GM12878 (cell line): ENCODE results near the gene LMTK2. TPM values are rescaled to one million over a fixed set of nuclear protein-coding genes. Genes with fewer than 3 reads are reported as not detected.

Experiments used
- ATAC-seq: fragments of 200-7000 bp; cut with Tn5 transposase; 3 replicates; pipeline ENCODE4 v1.9.1; 2020; ENCODE audit warnings: mild to moderate bottlenecking, moderate library complexity
- BruUV-seq: library from RNA; stranded (reverse); fragments of 400-500 nt; replicated peaks from 2 replicates; lab custom pipeline; 2021; lab: Mats Ljungman, UMichigan
- CTCF ChIA-PET: fragments of 300-600 bp; sonication (Branson Sonifier 250); formaldehyde crosslinking; extraction: SDS; loops from one replicate; lab custom pipeline; 2021; ENCODE audit warnings: inconsistent platforms; lab: Yijun Ruan, JAX
- POLR2A ChIA-PET: fragments of 350-600 bp; formaldehyde crosslinking; extraction: SDS; loops from one replicate; lab custom pipeline; 2021; ENCODE audit warnings: inconsistent platforms; lab: Charles Lee
- RAD21 ChIA-PET: fragments of 300-600 bp; sonication (Branson Sonifier 250); formaldehyde crosslinking; loops from one replicate; lab custom pipeline; 2023; ENCODE audit warnings: antibody characterized with exemption; ENCODE audit not compliant: unreplicated experiment; lab: Charles Lee
- SMC1A ChIA-PET: fragments of 300-600 bp; sonication (Branson Sonifier 250); formaldehyde crosslinking; loops from one replicate; lab custom pipeline; 2023; ENCODE audit not compliant: unreplicated experiment, uncharacterized antibody; lab: Charles Lee
- DNase-seq: peaks from one replicate; pipeline ENCODE4 v3.0.0-alpha.2; 2011; ENCODE audit warnings: low read depth, low spot score
- FAIRE-seq: peaks from 3 replicates; lab custom pipeline; 2011; peaks lifted over from hg19 to GRCh38; lab: Jason Lieb, UNC
- H2AFZ ChIP-seq: 2 replicates; pipeline ENCODE4 v1.6.0; 2011; ENCODE audit warnings: low read depth, low read length, control low read depth; ENCODE audit not compliant: control insufficient read depth
- H3K27ac ChIP-seq: 2 replicates; pipeline ENCODE4 v1.5.1; 2011; ENCODE audit warnings: control low read depth; ENCODE audit not compliant: control insufficient read depth, insufficient read depth
- H3K27me3 ChIP-seq, 2 experiments: replicated peaks in 1 of 2; 2 replicates each; pipeline versions ENCODE4 v1.6.0 to v1.6.1; 2011; ENCODE audit warnings: low read length in 1 of 2; ENCODE audit not compliant: control insufficient read depth in 2 of 2, insufficient read depth in 2 of 2
- H3K36me3 ChIP-seq, 2 experiments: 2 replicates each; pipeline ENCODE4 v1.5.1; 2011; ENCODE audit warnings: low read length in 1 of 2; ENCODE audit not compliant: control insufficient read depth in 2 of 2, insufficient read depth in 2 of 2
- H3K4me1 ChIP-seq: 2 replicates; pipeline ENCODE4 v1.6.1; 2011; ENCODE audit warnings: mild to moderate bottlenecking, low read length, moderate library complexity, mixed read lengths; ENCODE audit not compliant: control insufficient read depth, insufficient read depth
- H3K4me2 ChIP-seq: 2 replicates; pipeline ENCODE4 v1.6.0; 2011; ENCODE audit warnings: control low read depth; ENCODE audit not compliant: control insufficient read depth, insufficient read depth
- H3K4me3 ChIP-seq: fragments of 200-600 bp; sonication (generic); 2 replicates; pipeline ENCODE4 v1.5.1; 2016
- H3K79me2 ChIP-seq: 2 replicates; pipeline ENCODE4 v1.6.0; 2011; ENCODE audit warnings: low read length; ENCODE audit not compliant: control insufficient read depth, insufficient read depth
- H3K9ac ChIP-seq: 2 replicates; pipeline ENCODE4 v1.8.0; 2011; ENCODE audit warnings: low read length, control low read depth, mixed read lengths; ENCODE audit not compliant: control insufficient read depth, insufficient read depth
- H3K9me3 ChIP-seq: replicated peaks from 3 replicates; pipeline ENCODE4 v1.5.1; 2011; ENCODE audit warnings: mild to moderate bottlenecking, low read length; ENCODE audit not compliant: control insufficient read depth, insufficient read depth
- H4K20me1 ChIP-seq: 2 replicates; pipeline ENCODE4 v1.6.0; 2011; ENCODE audit not compliant: control insufficient read depth, insufficient read depth
- HDAC2 ChIP-seq: fragments of 200-600 bp; sonication (generic); IDR thresholded peaks from 2 replicates; pipeline ENCODE4 v1.6.1; 2017
- KAT2A ChIP-seq: conservative IDR thresholded peaks from 2 replicates; pipeline ENCODE4 v1.6.1; 2011; ENCODE audit warnings: low read depth, low read length; ENCODE audit not compliant: control insufficient read depth
- MEF2A ChIP-seq: IDR thresholded peaks from 2 replicates; pipeline ENCODE4 v1.6.1; 2011; ENCODE audit warnings: low read depth, mild to moderate bottlenecking, low read length, moderate library complexity; ENCODE audit not compliant: insufficient read depth
- MTA3 ChIP-seq: IDR thresholded peaks from 2 replicates; pipeline ENCODE4 v1.6.1; 2012; ENCODE audit warnings: low read length, inconsistent platforms, borderline replicate concordance
- MXI1 ChIP-seq: fragments of 150-350 bp; IDR thresholded peaks from 2 replicates; pipeline ENCODE4 v1.6.1; 2011; ENCODE audit warnings: low read depth, mild to moderate bottlenecking, inconsistent platforms, low read length, improper control_type of control experiment
- MYB ChIP-seq: fragments of 150-350 bp; IDR thresholded peaks from 2 replicates; pipeline ENCODE4 v1.6.1; 2014; ENCODE audit warnings: mild to moderate bottlenecking, low read depth, low read length, borderline replicate concordance
- NFYA ChIP-seq: IDR thresholded peaks from 2 replicates; pipeline ENCODE4 v1.6.1; 2011; ENCODE audit warnings: low read depth, mild to moderate bottlenecking, low read length, improper control_type of control experiment, borderline replicate concordance
- POLR2A ChIP-seq: IDR thresholded peaks from 2 replicates; pipeline ENCODE4 v1.6.1; 2011; ENCODE audit warnings: low read depth, mild to moderate bottlenecking, low read length
- SREBF1 ChIP-seq: IDR thresholded peaks from 2 replicates; pipeline ENCODE4 v1.6.1; 2012; ENCODE audit warnings: mild to moderate bottlenecking, low read length
- SUZ12 ChIP-seq: fragments of 200-600 bp; sonication (generic); IDR thresholded peaks from one replicate; pipeline ENCODE4 v1.6.1; 2018; ENCODE audit warnings: antibody characterized with exemption, mild to moderate bottlenecking; ENCODE audit not compliant: unreplicated experiment
- TCF7 ChIP-seq: IDR thresholded peaks from 2 replicates; pipeline ENCODE4 v1.6.1; 2014; ENCODE audit warnings: antibody characterized with exemption, borderline replicate concordance
- WGBS: methylation state at CpG from one replicate; pipeline ENCODE4 v1.1.6; 2016; ENCODE audit warnings: low lambda C conversion rate; ENCODE audit not compliant: insufficient replicate concordance, insufficient coverage; ENCODE audit errors: missing lambda C conversion rate; 5-methylcytosine and 5-hydroxymethylcytosine counted together
- in situ Hi-C: fragments of 300-500 bp; cut with MboI; formaldehyde crosslinking; loops from 9 replicates; pipeline ENCODE4 v1.14.3; 2018; ENCODE audit warnings: mixed read lengths
- intact Hi-C: fragments of 100-400 bp; cut with micrococcal nuclease; formaldehyde crosslinking; loops from one replicate; pipeline ENCODE4 v1.14.2; 2022; ENCODE audit not compliant: unreplicated experiment
- polyA plus RNA-seq, 11 experiments: library from polyadenylated mRNA; depleted of rRNA in 4 of 11; unstranded in 6 of 11; stranded (reverse) in 5 of 11; fragments of >200 nt; fragmentation: Nextera tagmentation in 4 of 11; fragmentation: Illumina TruSeq in 1 of 11; extraction: Ambion mirVana in 4 of 11; extraction: Trizol in 1 of 11; gene quantifications; 1 replicate in 1 of 11; 2 replicates in 10 of 11; pipeline versions ENCODE4 v1.2.1 to v1.2.3, GENCODE V29; 2011 to 2016; ENCODE audit warnings: inconsistent platforms in 2 of 11, missing spikeins in 2 of 11, low read depth in 1 of 11
- total RNA-seq, 4 experiments: library from RNA; depleted of rRNA in 3 of 4; stranded (reverse); fragments of >200 nt in 3 of 4; fragmentation: Illumina TruSeq in 1 of 4; extraction: Trizol in 1 of 4; gene quantifications; 2 replicates each; pipeline versions ENCODE4 v1.2.1 to v1.2.3, GENCODE V29; 2013 to 2021
- TF ChIP-seq, protein P1 (sequence below): fragments of 450-650 bp; IDR thresholded peaks from 2 replicates; pipeline ENCODE4 v1.6.1; 2017; ENCODE audit warnings: mild to moderate bottlenecking, moderate library complexity
- TF ChIP-seq, protein P2 (sequence below): IDR thresholded peaks from 2 replicates; pipeline ENCODE4 v1.6.1; 2012; ENCODE audit warnings: low read length, inconsistent platforms
- TF ChIP-seq, protein P3 (sequence below): fragments of 150-350 bp; IDR thresholded peaks from 2 replicates; pipeline ENCODE4 v1.6.1; 2016; ENCODE audit warnings: low read depth, low read length
- TF ChIP-seq, protein P4 (sequence below): IDR thresholded peaks from 2 replicates; pipeline ENCODE4 v1.6.1; 2012; ENCODE audit warnings: low read depth, low read length, improper control_type of control experiment

Gene LMTK2
- total and polyA plus RNA-seq, 10 of the 15 experiments (the other 5 are each of a cell fraction or from before 2014, with no cell fraction given) = 0.68 to 8.7 (median 4.6) TPM

DNA sequence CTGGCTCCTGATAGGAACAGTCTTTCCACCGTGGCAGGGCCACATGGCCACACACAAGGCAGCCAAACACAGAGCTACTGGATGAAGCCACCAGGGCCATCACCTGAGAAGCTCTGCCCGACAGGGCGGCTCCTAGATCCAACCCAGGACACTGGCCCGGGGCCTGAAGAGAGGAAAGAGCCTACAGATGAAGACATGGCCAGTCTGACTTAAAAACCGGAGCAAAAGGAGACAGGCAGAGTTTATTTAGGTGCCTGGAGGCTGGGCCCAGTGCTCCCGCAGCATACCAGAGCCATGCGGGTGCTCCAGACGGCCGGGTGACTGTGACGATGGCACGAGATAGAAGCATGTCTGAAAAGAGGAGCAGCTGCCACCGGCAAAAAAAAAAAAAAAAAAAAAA, 141.5 kb downstream of the LMTK2 start:
- H3K27ac ChIP-seq = no peak overlapping the region
- ChIA-PET POLR2A (interaction anchor here (0.6 kb wide), 1 partner anchor 130 kb away, joined by 6 read pairs; no protein-coding TSS in a partner anchor), CTCF (no interaction called here), RAD21 (no interaction called here), SMC1A (no interaction called here)
- H3K4me3 ChIP-seq = no peak overlapping the region
- peaks cover 7% of the 10 kb centered on the region for H3K4me1 ChIP-seq
- no peaks in the 10 kb centered on the region for H3K27me3 ChIP-seq
- H3K9me3 ChIP-seq = no peaks in the 10 kb centered on the region
- no peak for FAIRE-seq
- H3K36me3 ChIP-seq = no peaks in the 10 kb centered on the region
- DNase-seq = no peak
- H2AFZ ChIP-seq = no peak overlapping the region
- in situ Hi-C loops = no loop called here
- ATAC-seq = no peak
- WGBS = 89% methylated on average over 12 of the region's 12 CpGs
- BruUV-seq = no TSS peak
- H3K4me2 ChIP-seq = no peak overlapping the region
- no peaks in the 10 kb centered on the region for H4K20me1 ChIP-seq
- intact Hi-C loops = no loop called here
- peaks cover 8% of the 10 kb centered on the region for H3K79me2 ChIP-seq
- H3K9ac ChIP-seq = no peak overlapping the region
- no peak for TF ChIP-seq POLR2A
- TF ChIP-seq NFYA = no peak
- no peak for TF ChIP-seq MEF2A
- TF ChIP-seq, protein P1, sequence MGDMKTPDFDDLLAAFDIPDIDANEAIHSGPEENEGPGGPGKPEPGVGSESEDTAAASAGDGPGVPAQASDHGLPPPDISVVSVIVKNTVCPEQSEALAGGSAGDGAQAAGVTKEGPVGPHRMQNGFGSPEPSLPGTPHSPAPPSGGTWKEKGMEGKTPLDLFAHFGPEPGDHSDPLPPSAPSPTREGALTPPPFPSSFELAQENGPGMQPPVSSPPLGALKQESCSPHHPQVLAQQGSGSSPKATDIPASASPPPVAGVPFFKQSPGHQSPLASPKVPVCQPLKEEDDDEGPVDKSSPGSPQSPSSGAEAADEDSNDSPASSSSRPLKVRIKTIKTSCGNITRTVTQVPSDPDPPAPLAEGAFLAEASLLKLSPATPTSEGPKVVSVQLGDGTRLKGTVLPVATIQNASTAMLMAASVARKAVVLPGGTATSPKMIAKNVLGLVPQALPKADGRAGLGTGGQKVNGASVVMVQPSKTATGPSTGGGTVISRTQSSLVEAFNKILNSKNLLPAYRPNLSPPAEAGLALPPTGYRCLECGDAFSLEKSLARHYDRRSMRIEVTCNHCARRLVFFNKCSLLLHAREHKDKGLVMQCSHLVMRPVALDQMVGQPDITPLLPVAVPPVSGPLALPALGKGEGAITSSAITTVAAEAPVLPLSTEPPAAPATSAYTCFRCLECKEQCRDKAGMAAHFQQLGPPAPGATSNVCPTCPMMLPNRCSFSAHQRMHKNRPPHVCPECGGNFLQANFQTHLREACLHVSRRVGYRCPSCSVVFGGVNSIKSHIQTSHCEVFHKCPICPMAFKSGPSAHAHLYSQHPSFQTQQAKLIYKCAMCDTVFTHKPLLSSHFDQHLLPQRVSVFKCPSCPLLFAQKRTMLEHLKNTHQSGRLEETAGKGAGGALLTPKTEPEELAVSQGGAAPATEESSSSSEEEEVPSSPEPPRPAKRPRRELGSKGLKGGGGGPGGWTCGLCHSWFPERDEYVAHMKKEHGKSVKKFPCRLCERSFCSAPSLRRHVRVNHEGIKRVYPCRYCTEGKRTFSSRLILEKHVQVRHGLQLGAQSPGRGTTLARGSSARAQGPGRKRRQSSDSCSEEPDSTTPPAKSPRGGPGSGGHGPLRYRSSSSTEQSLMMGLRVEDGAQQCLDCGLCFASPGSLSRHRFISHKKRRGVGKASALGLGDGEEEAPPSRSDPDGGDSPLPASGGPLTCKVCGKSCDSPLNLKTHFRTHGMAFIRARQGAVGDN = no peak
- no peak for TF ChIP-seq TCF7
- no peak for TF ChIP-seq MXI1
- TF ChIP-seq, protein P2, sequence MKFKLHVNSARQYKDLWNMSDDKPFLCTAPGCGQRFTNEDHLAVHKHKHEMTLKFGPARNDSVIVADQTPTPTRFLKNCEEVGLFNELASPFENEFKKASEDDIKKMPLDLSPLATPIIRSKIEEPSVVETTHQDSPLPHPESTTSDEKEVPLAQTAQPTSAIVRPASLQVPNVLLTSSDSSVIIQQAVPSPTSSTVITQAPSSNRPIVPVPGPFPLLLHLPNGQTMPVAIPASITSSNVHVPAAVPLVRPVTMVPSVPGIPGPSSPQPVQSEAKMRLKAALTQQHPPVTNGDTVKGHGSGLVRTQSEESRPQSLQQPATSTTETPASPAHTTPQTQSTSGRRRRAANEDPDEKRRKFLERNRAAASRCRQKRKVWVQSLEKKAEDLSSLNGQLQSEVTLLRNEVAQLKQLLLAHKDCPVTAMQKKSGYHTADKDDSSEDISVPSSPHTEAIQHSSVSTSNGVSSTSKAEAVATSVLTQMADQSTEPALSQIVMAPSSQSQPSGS = no peak
- TF ChIP-seq MTA3 = no peak
- no peak for TF ChIP-seq SUZ12
- no peak for TF ChIP-seq SREBF1
- TF ChIP-seq, protein P3, sequence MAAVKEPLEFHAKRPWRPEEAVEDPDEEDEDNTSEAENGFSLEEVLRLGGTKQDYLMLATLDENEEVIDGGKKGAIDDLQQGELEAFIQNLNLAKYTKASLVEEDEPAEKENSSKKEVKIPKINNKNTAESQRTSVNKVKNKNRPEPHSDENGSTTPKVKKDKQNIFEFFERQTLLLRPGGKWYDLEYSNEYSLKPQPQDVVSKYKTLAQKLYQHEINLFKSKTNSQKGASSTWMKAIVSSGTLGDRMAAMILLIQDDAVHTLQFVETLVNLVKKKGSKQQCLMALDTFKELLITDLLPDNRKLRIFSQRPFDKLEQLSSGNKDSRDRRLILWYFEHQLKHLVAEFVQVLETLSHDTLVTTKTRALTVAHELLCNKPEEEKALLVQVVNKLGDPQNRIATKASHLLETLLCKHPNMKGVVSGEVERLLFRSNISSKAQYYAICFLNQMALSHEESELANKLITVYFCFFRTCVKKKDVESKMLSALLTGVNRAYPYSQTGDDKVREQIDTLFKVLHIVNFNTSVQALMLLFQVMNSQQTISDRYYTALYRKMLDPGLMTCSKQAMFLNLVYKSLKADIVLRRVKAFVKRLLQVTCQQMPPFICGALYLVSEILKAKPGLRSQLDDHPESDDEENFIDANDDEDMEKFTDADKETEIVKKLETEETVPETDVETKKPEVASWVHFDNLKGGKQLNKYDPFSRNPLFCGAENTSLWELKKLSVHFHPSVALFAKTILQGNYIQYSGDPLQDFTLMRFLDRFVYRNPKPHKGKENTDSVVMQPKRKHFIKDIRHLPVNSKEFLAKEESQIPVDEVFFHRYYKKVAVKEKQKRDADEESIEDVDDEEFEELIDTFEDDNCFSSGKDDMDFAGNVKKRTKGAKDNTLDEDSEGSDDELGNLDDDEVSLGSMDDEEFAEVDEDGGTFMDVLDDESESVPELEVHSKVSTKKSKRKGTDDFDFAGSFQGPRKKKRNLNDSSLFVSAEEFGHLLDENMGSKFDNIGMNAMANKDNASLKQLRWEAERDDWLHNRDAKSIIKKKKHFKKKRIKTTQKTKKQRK = no peak
- no peak for TF ChIP-seq MYB
- TF ChIP-seq, protein P4, sequence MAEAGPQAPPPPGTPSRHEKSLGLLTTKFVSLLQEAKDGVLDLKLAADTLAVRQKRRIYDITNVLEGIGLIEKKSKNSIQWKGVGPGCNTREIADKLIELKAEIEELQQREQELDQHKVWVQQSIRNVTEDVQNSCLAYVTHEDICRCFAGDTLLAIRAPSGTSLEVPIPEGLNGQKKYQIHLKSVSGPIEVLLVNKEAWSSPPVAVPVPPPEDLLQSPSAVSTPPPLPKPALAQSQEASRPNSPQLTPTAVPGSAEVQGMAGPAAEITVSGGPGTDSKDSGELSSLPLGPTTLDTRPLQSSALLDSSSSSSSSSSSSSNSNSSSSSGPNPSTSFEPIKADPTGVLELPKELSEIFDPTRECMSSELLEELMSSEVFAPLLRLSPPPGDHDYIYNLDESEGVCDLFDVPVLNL = no peak
- TF ChIP-seq HDAC2 = no peak
- no peak for TF ChIP-seq KAT2A
